Measurements from ENCODE around the gene POLR2E.
"Not testable (repeated sequence)": the region's sequence is repeated elsewhere in the genome, so short reads cannot be mapped to it uniquely, and the experiment has no call there.

POLR2E gene

DNA sequence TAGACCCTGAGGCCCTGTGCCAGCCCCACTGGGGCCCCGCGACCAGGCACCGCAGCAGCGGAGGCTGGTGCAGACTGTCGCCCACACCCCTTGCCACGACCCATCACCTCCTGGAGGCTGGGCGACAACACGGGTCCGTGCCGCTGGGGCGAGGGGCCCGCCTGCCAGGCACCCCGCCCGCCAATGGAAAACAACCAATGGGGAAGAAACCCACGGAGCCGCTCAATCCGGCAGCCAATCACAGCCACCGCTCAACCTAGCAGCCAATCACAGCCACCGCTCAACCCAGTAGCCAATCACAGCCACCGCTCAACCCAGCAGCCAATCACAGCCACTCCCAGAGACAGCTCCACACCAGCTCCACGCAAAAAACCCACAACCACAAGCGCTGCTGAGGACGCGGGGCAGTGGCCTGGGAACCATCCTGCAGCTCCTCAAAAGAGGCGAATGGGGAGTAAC lies 38.3 kb upstream of the POLR2E start:
- Histone ChIP-seq H3K4me3 (ENCODE audit: low read depth in 1 of 2, low read length in 2 of 2) (peak overlapping the region in 1 of 2 donors; percentile 74), H3K36me3 (ENCODE audit: control insufficient read depth in 1 of 2, insufficient read depth in 2 of 2, low read length in 2 of 2) (peaks cover 0 to under 1% of the 10 kb centered on the region in 2 donors), H3K27ac (ENCODE audit: low read length) (peak overlapping the region; percentile 81), H3K4me1 (ENCODE audit: control insufficient read depth in 1 of 2, insufficient read depth in 2 of 2, low read length in 2 of 2) (peaks cover 6 to 33% of the 10 kb centered on the region in 2 donors), H3K27me3 (ENCODE audit: low read depth, low read length) (no peaks in the 10 kb centered on the region), H3K9me3 (ENCODE audit: control insufficient read depth in 1 of 2, low read length in 2 of 2) (no peaks in the 10 kb centered on the region)

DNA sequence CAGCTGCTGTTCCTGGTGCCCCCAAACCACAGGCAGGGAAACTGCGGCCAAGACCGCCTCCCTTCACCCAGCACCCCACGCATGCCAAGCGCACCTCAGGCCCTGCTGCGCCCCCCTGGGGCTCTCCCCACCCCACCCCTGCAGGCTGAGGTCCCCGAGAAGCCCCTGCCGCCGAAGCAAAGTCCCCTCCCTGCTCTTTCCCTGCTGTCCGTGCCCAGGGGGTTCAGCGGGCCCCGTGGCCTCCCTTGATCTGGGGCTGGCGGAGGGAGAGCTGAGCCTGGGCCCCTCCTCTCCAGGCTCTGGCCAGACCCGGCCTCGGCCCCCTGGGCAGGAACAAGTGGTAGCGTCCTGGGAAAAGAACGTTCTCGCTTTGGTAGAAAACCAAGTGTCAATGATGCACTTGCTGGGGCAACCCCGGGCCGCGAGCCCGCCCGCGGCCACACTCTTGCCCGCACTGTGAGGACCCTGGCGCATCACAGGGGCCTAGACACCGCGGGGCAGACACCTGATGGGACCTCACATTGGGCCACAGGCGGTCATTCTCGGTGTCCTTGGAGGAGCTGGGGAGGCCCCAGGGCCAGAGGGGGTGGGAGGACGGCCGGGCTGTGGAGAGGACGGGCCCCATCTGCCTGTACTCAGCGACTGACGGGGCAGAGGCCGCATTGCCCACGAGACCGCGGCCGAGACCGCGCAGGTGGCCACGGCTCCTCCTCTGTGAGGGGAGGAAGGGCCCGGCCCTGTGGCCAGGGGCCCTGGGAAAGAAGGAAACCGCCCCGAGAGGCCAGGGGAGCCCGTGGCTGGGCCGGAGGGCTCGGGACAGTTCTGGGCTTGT lies 37.6 kb upstream of the POLR2E start:
- Histone ChIP-seq H3K36me3 (ENCODE audit: control insufficient read depth in 1 of 2, insufficient read depth in 2 of 2, low read length in 2 of 2) (peaks cover 0 to 4% of the 10 kb centered on the region in 2 donors), H3K27ac (ENCODE audit: low read length) (peak overlapping the region; percentile 81), H3K9me3 (ENCODE audit: control insufficient read depth in 1 of 2, low read length in 2 of 2) (no peaks in the 10 kb centered on the region), H3K4me3 (ENCODE audit: low read depth in 1 of 2, low read length in 2 of 2) (peak overlapping the region; percentile 74 to 81), H3K4me1 (ENCODE audit: control insufficient read depth in 1 of 2, insufficient read depth in 2 of 2, low read length in 2 of 2) (peaks cover 6 to 33% of the 10 kb centered on the region in 2 donors), H3K27me3 (ENCODE audit: low read depth, low read length) (no peaks in the 10 kb centered on the region)

- Histone ChIP-seq H3K27ac (ENCODE audit: low read length) (peak overlapping the region; percentile 81), H3K36me3 (ENCODE audit: control insufficient read depth in 1 of 2, insufficient read depth in 2 of 2, low read length in 2 of 2) (peaks cover 0 to 13% of the 10 kb centered on the region in 2 donors), H3K9me3 (ENCODE audit: control insufficient read depth in 1 of 2, low read length in 2 of 2) (no peaks in the 10 kb centered on the region), H3K4me1 (ENCODE audit: control insufficient read depth in 1 of 2, insufficient read depth in 2 of 2, low read length in 2 of 2) (peaks cover 6 to 33% of the 10 kb centered on the region in 2 donors), H3K4me3 (ENCODE audit: low read depth in 1 of 2, low read length in 2 of 2) (peak overlapping the region; percentile 74 to 81), H3K27me3 (ENCODE audit: low read depth, low read length) (no peaks in the 10 kb centered on the region)
Observed at GRCh38 chr19:1131718-1132551, 36.8 kb upstream of the POLR2E start.

GRCh38 chr19:1130771-1131717 lies 35.9 kb upstream of the POLR2E start:
- Histone ChIP-seq H3K27me3 (ENCODE audit: low read depth, low read length) (no peaks in the 10 kb centered on the region), H3K4me3 (ENCODE audit: low read depth in 1 of 2, low read length in 2 of 2) (peak overlapping the region; percentile 74 to 81), H3K36me3 (ENCODE audit: control insufficient read depth in 1 of 2, insufficient read depth in 2 of 2, low read length in 2 of 2) (peaks cover 0 to 22% of the 10 kb centered on the region in 2 donors), H3K4me1 (ENCODE audit: control insufficient read depth in 1 of 2, insufficient read depth in 2 of 2, low read length in 2 of 2) (peaks cover 6 to 26% of the 10 kb centered on the region in 2 donors), H3K9me3 (ENCODE audit: control insufficient read depth in 1 of 2, low read length in 2 of 2) (no peaks in the 10 kb centered on the region), H3K27ac (ENCODE audit: low read length) (peak overlapping the region; percentile 81)

- H3K4me3 ChIP-seq (ENCODE audit: low read depth in 1 of 2, low read length in 2 of 2) = peak overlapping the region in 1 of 2 donors; percentile 32
- H3K36me3 ChIP-seq (ENCODE audit: control insufficient read depth in 1 of 2, insufficient read depth in 2 of 2, low read length in 2 of 2) = peaks cover 5 to 35% of the 10 kb centered on the region in 2 donors
Observed at GRCh38 chr19:1129535-1129934, 34.4 kb upstream of the POLR2E start.

GRCh38 chr19:1129084-1129483 lies 33.9 kb upstream of the POLR2E start:
- H3K4me3 ChIP-seq (ENCODE audit: low read depth in 1 of 2, low read length in 2 of 2) = peak overlapping the region in 1 of 2 donors; percentile 32
- not testable (repeated sequence) for H3K27me3 ChIP-seq (ENCODE audit: low read depth, low read length); H3K9me3 ChIP-seq (ENCODE audit: control insufficient read depth in 1 of 2, low read length in 2 of 2); H3K27ac ChIP-seq (ENCODE audit: low read length)
- H3K36me3 ChIP-seq (ENCODE audit: control insufficient read depth in 1 of 2, insufficient read depth in 2 of 2, low read length in 2 of 2) = peaks cover 7 to 38% of the 10 kb centered on the region in 2 donors
- peaks cover 6 to 23% of the 10 kb centered on the region in 2 donors for H3K4me1 ChIP-seq (ENCODE audit: control insufficient read depth in 1 of 2, insufficient read depth in 2 of 2, low read length in 2 of 2)

More at GRCh38 chr19:1129535-1129934, 34.4 kb upstream of the POLR2E start:
- H3K4me1 ChIP-seq (ENCODE audit: control insufficient read depth in 1 of 2, insufficient read depth in 2 of 2, low read length in 2 of 2) = peaks cover 6 to 23% of the 10 kb centered on the region in 2 donors
- no peaks in the 10 kb centered on the region for H3K9me3 ChIP-seq (ENCODE audit: control insufficient read depth in 1 of 2, low read length in 2 of 2)
- no peaks in the 10 kb centered on the region for H3K27me3 ChIP-seq (ENCODE audit: low read depth, low read length)
- no peak overlapping the region for H3K27ac ChIP-seq (ENCODE audit: low read length)

- H3K9me3 ChIP-seq (ENCODE audit: control insufficient read depth in 1 of 2, low read length in 2 of 2) = no peaks in the 10 kb centered on the region
- H3K36me3 ChIP-seq (ENCODE audit: control insufficient read depth in 1 of 2, insufficient read depth in 2 of 2, low read length in 2 of 2) = peaks cover 10 to 48% of the 10 kb centered on the region in 2 donors
- no peak overlapping the region for H3K4me3 ChIP-seq (ENCODE audit: low read depth in 1 of 2, low read length in 2 of 2)
- no peaks in the 10 kb centered on the region for H3K27me3 ChIP-seq (ENCODE audit: low read depth, low read length)
- peaks cover 6 to 25% of the 10 kb centered on the region in 2 donors for H3K4me1 ChIP-seq (ENCODE audit: control insufficient read depth in 1 of 2, insufficient read depth in 2 of 2, low read length in 2 of 2)
- H3K27ac ChIP-seq (ENCODE audit: low read length) = no peak overlapping the region
Observed at GRCh38 chr19:1128106-1128505, 32.9 kb upstream of the POLR2E start.

GRCh38 chr19:1126984-1127760 lies 32.0 kb upstream of the POLR2E start:
- H3K27me3 ChIP-seq (ENCODE audit: low read depth, low read length) = no peaks in the 10 kb centered on the region
- no peak overlapping the region for H3K27ac ChIP-seq (ENCODE audit: low read length)
- H3K4me3 ChIP-seq (ENCODE audit: low read depth in 1 of 2, low read length in 2 of 2) = no peak overlapping the region
- H3K36me3 ChIP-seq (ENCODE audit: control insufficient read depth in 1 of 2, insufficient read depth in 2 of 2, low read length in 2 of 2) = peaks cover 11 to 56% of the 10 kb centered on the region in 2 donors
- H3K9me3 ChIP-seq (ENCODE audit: control insufficient read depth in 1 of 2, low read length in 2 of 2) = no peaks in the 10 kb centered on the region
- peaks cover 0 to 19% of the 10 kb centered on the region in 2 donors for H3K4me1 ChIP-seq (ENCODE audit: control insufficient read depth in 1 of 2, insufficient read depth in 2 of 2, low read length in 2 of 2)

DNA sequence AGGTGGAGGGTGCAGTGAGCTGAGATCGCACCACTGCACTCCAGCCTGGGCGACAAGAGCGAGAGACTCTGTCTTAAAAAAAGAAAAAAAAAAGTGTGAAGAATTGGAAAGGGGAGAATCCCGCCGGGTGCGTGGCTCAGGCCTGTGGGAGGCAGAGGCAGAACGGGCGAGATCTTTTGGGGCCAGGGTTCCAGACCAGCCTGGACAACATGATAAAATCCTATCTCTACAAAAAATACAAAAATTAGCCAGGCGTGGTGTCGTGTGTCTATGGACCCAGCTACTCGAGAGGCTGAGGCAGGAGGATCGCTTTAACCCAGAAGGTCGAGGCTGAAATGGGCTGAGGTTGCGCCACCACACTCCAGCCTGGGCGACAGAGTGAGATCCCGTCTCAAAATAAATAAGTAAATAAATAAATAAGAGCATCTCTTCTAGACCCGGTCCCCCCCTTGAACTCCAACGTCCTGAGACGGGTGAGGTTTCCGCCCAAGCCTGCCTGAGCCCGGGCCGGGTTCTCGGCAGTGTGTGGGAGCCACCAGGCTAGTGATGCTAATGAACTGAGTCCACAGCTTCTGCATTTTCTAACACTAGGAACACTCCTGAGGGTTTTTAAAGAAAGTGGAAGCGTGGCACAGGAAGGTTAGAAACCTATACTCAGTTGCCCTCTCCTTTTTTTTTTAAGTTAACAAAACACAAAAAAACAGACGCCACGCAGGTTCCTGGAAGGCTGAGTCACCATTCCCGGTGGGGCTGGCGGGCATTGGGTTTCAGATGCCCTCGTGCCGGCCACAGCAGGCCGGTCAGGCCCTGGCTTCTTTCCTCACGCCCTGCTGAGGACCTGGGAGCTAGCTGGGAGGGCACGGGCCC lies 30.7 kb upstream of the POLR2E start:
- Histone ChIP-seq H3K4me3 (ENCODE audit: low read depth in 1 of 2, low read length in 2 of 2) (no peak overlapping the region), H3K27me3 (ENCODE audit: low read depth, low read length) (no peaks in the 10 kb centered on the region), H3K9me3 (ENCODE audit: control insufficient read depth in 1 of 2, low read length in 2 of 2) (no peaks in the 10 kb centered on the region), H3K27ac (ENCODE audit: low read length) (no peak overlapping the region), H3K36me3 (ENCODE audit: control insufficient read depth in 1 of 2, insufficient read depth in 2 of 2, low read length in 2 of 2) (peaks cover 23 to 70% of the 10 kb centered on the region in 2 donors), H3K4me1 (ENCODE audit: control insufficient read depth in 1 of 2, insufficient read depth in 2 of 2, low read length in 2 of 2) (peaks cover 0 to 16% of the 10 kb centered on the region in 2 donors)

Measured in muscle layer of duodenum (tissue), 2 donors.